OCI-LY7 (cell line): Measurements from ENCODE around the gene VPS39. TPM values are rescaled to one million over a fixed set of nuclear protein-coding genes. Genes with fewer than 3 reads are reported as not detected.
A peak's percentile ranks its signal among the peaks of the same experiment; 100 is the strongest.

ENCODE experiments used
- BruUV-seq: library from RNA; stranded (reverse); fragments of 400-500 nt; replicated peaks from 2 replicates; lab custom pipeline; 2021; lab: Mats Ljungman, UMichigan
- CTCF ChIA-PET: fragments of 300-600 bp; sonication (Branson Sonifier 250); formaldehyde crosslinking; loops from one replicate; lab custom pipeline; 2022; ENCODE audit warnings: antibody characterized with exemption; ENCODE audit not compliant: unreplicated experiment; lab: Charles Lee
- POLR2A ChIA-PET: fragments of 300-600 bp; sonication (Branson Sonifier 250); formaldehyde crosslinking; loops from one replicate; lab custom pipeline; 2022; ENCODE audit warnings: antibody characterized with exemption; lab: Charles Lee
- DNase-seq: peaks from one replicate; pipeline ENCODE4 v3.0.0-alpha.2; 2015; ENCODE audit warnings: low spot score
- H2AFZ ChIP-seq: fragments of 200-600 bp; sonication (generic), shearing (Covaris generic); 2 replicates; pipeline ENCODE4 v1.6.1; 2014; ENCODE audit warnings: mild to moderate bottlenecking, antibody characterized with exemption, low read length, moderate library complexity
- H3K27ac ChIP-seq: fragments of 200-600 bp; sonication (generic); 2 replicates; pipeline ENCODE4 v1.5.1; 2014; ENCODE audit warnings: mixed run types, low read depth, mild to moderate bottlenecking, moderate library complexity, low read length, inconsistent platforms; ENCODE audit not compliant: poor library complexity, severe bottlenecking
- H3K36me3 ChIP-seq: fragments of 200-600 bp; sonication (generic); 2 replicates; pipeline ENCODE4 v1.6.1; 2014; ENCODE audit warnings: mild to moderate bottlenecking, antibody characterized with exemption, low read length, moderate library complexity, mixed read lengths; ENCODE audit not compliant: insufficient read depth
- H3K4me1 ChIP-seq: fragments of 200-600 bp; sonication (generic); 2 replicates; pipeline ENCODE4 v1.5.1; 2014; ENCODE audit warnings: mild to moderate bottlenecking, low read length; ENCODE audit not compliant: insufficient read depth, poor library complexity, severe bottlenecking
- H3K4me2 ChIP-seq: fragments of 200-600 bp; sonication (generic); 2 replicates; pipeline ENCODE4 v1.6.1; 2014; ENCODE audit warnings: mild to moderate bottlenecking, low read length
- H3K4me3 ChIP-seq: fragments of 200-600 bp; sonication (generic); 2 replicates; pipeline ENCODE4 v1.5.1; 2014; ENCODE audit warnings: mild to moderate bottlenecking, low read depth, low read length; ENCODE audit not compliant: poor library complexity, severe bottlenecking
- H3K79me2 ChIP-seq: fragments of 200-600 bp; sonication (generic); 2 replicates; pipeline ENCODE4 v1.6.1; 2016; ENCODE audit warnings: low read depth, mild to moderate bottlenecking, low read length, moderate library complexity, mixed read lengths; ENCODE audit not compliant: insufficient read depth
- H3K9me2 ChIP-seq: fragments of 200-600 bp; sonication (generic); 2 replicates; pipeline ENCODE4 v1.6.1; 2016; ENCODE audit warnings: mild to moderate bottlenecking, low read length, mixed read lengths; ENCODE audit not compliant: insufficient read depth
- H3K9me3 ChIP-seq: fragments of 200-600 bp; sonication (generic); 2 replicates; pipeline ENCODE4 v1.6.1; 2014; ENCODE audit warnings: mild to moderate bottlenecking, mixed run types, low read length, mixed read lengths
- H4K20me1 ChIP-seq: fragments of 200-600 bp; sonication (generic); 2 replicates; pipeline ENCODE4 v1.6.1; 2014; ENCODE audit warnings: mild to moderate bottlenecking, antibody characterized with exemption, low read length, moderate library complexity, mixed read lengths; ENCODE audit not compliant: insufficient read depth
- EZH2phosphoT487 ChIP-seq: fragments of 200-600 bp; sonication (generic); IDR thresholded peaks from 2 replicates; pipeline ENCODE4 v1.6.1; 2018; ENCODE audit warnings: low read depth, borderline replicate concordance, mild to moderate bottlenecking, mixed run types, antibody characterized with exemption, low read length, moderate library complexity, mixed read lengths
- intact Hi-C: fragments of 100-400 bp; cut with micrococcal nuclease; formaldehyde crosslinking; loops from one replicate; pipeline ENCODE4 v1.10.0; 2022; ENCODE audit not compliant: unreplicated experiment
- total RNA-seq, 2 experiments: library from RNA; depleted of rRNA in 1 of 2; stranded (reverse); fragments of >200 nt in 1 of 2; shearing (Covaris generic) in 1 of 2; gene quantifications; 2 replicates each; pipeline ENCODE4 v1.2.3, GENCODE V29; 2014 to 2022
- TF ChIP-seq, protein P1 (sequence below): fragments of 200-600 bp; sonication (generic); conservative IDR thresholded peaks from 2 replicates; pipeline ENCODE4 v1.5.1; 2014; ENCODE audit warnings: mild to moderate bottlenecking, antibody characterized with exemption, low read length, moderate library complexity, mixed read lengths

VPS39 gene
- total RNA-seq, 2 experiments from 2014 or later: 25.1 to 60.5 TPM

- no peak overlapping the region for H3K27ac ChIP-seq
- intact Hi-C loops: loop anchor here (5.0 kb wide), 1 partner anchor 56 kb away; the partner anchor contains the start of genes GANC and TMEM87A
- no TSS peak for BruUV-seq
Measured at GRCh38 chr15:42215913-42216829, 8.1 kb upstream of the VPS39 start.

DNA sequence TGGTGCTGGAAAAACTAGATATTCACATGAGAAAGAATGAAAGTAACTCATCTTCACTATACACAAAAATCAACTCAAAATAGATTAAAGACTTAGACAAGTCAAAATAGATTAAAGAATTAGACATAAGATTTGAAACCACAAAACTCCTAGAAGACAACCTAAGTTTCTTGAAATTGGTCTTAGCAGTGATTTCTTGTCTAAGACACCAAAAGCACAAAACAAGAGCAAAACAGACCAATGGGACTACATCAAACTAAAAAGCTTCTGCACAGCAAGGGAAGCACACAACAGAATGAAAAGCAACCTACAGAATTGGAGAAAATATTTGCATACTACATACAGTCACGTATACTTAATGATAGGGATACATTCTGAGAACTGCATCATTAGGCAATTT lies 6.5 kb upstream of the VPS39 start:
- intact Hi-C loops: no loop called here
- no peak for DNase-seq
- ChIA-PET CTCF (no interaction called here), POLR2A (interaction anchor here (0.6 to 1.0 kb wide), 2 partner anchors 15 to 40 kb away, joined by 3 read pairs; no protein-coding TSS in a partner anchor)
- no peak overlapping the region for H3K27ac ChIP-seq
- no peaks in the 10 kb centered on the region for H3K9me2 ChIP-seq
- no peaks in the 10 kb centered on the region for H4K20me1 ChIP-seq
- H3K4me2 ChIP-seq: no peak overlapping the region
- TF ChIP-seq, protein P1, sequence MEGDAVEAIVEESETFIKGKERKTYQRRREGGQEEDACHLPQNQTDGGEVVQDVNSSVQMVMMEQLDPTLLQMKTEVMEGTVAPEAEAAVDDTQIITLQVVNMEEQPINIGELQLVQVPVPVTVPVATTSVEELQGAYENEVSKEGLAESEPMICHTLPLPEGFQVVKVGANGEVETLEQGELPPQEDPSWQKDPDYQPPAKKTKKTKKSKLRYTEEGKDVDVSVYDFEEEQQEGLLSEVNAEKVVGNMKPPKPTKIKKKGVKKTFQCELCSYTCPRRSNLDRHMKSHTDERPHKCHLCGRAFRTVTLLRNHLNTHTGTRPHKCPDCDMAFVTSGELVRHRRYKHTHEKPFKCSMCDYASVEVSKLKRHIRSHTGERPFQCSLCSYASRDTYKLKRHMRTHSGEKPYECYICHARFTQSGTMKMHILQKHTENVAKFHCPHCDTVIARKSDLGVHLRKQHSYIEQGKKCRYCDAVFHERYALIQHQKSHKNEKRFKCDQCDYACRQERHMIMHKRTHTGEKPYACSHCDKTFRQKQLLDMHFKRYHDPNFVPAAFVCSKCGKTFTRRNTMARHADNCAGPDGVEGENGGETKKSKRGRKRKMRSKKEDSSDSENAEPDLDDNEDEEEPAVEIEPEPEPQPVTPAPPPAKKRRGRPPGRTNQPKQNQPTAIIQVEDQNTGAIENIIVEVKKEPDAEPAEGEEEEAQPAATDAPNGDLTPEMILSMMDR: no peak
- no peak for TF ChIP-seq EZH2phosphoT487
- H2AFZ ChIP-seq: no peak overlapping the region
- peaks cover 87% of the 10 kb centered on the region for H3K36me3 ChIP-seq
- no peak overlapping the region for H3K4me3 ChIP-seq
- peaks cover 18% of the 10 kb centered on the region for H3K4me1 ChIP-seq
- BruUV-seq: no TSS peak
- no peaks in the 10 kb centered on the region for H3K9me3 ChIP-seq
- H3K79me2 ChIP-seq: no peaks in the 10 kb centered on the region

More at GRCh38 chr15:42215913-42216829, 8.1 kb upstream of the VPS39 start:
- H3K4me3 ChIP-seq: no peak overlapping the region
- H3K4me1 ChIP-seq: peaks cover 27% of the 10 kb centered on the region
- H3K9me2 ChIP-seq: no peaks in the 10 kb centered on the region
- CTCF ChIA-PET: no interaction called here
- no peaks in the 10 kb centered on the region for H3K9me3 ChIP-seq
- peak; percentile 13 for DNase-seq
- H2AFZ ChIP-seq: no peak overlapping the region
- no peaks in the 10 kb centered on the region for H3K79me2 ChIP-seq
- no peak overlapping the region for H3K4me2 ChIP-seq
- TF ChIP-seq, protein P1: no peak
- TF ChIP-seq EZH2phosphoT487: no peak
- H4K20me1 ChIP-seq: no peaks in the 10 kb centered on the region
- peaks cover 73% of the 10 kb centered on the region for H3K36me3 ChIP-seq
- POLR2A ChIA-PET: interaction anchor here (1.0 kb wide), 1 partner anchor 17 kb away, joined by 3 read pairs; no protein-coding TSS in a partner anchor
